Activated naive CD4-positive, alpha-beta T cell treated with anti-CD3 and anti-CD28 coated beads, Interleukin-2, amount 50 U/mL, for 24 hours (primary cell): Measurements from ENCODE around the gene SLC5A2.
"Not testable (repeated sequence)": the region's sequence is repeated elsewhere in the genome, so short reads cannot be mapped to it uniquely, and the experiment has no call there.

ENCODE experiments used
- H3K27ac Mint-ChIP-seq: one replicate; pipeline ENCODE4 v1.8.0; 2021; ENCODE audit warnings: mild to moderate bottlenecking, mixed read lengths
- H3K27me3 Mint-ChIP-seq: one replicate; pipeline ENCODE4 v1.8.0; 2021; ENCODE audit warnings: mixed read lengths
- H3K36me3 Mint-ChIP-seq: one replicate; pipeline ENCODE4 v1.8.0; 2021; ENCODE audit warnings: mixed read lengths
- H3K4me1 Mint-ChIP-seq: one replicate; pipeline ENCODE4 v1.8.0; 2021; ENCODE audit warnings: mixed read lengths
- H3K4me3 Mint-ChIP-seq: one replicate; pipeline ENCODE4 v1.8.0; 2021; ENCODE audit warnings: mild to moderate bottlenecking, mixed read lengths
- H3K9me3 Mint-ChIP-seq: one replicate; pipeline ENCODE4 v1.8.0; 2021; ENCODE audit warnings: mixed read lengths

SLC5A2 gene

DNA sequence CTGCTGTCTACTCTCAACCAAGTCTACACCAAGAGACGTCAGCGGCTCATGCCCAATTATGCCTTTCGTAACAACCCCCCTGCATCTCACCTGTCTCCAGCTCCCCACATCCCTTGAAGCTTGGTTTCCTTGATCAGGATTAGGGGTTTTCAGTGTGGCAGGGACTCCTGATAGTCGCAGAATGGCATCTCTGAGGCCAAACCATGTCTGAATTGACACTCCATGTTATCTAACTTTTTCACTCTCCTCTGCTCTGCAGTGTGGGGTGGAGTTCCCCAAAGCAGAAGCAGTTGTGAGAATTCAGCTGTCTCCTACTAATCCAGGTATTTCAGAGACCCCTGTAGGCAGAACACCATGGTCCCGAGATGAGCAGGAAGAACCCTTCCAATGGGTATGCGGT, 39.1 kb downstream of the SLC5A2 start:
- H3K27ac Mint-ChIP-seq, result no peak overlapping the region
- no peaks in the 10 kb centered on the region for H3K27me3 Mint-ChIP-seq
- no peaks in the 10 kb centered on the region for H3K4me1 Mint-ChIP-seq
- H3K9me3 Mint-ChIP-seq, result no peaks in the 10 kb centered on the region
- H3K4me3 Mint-ChIP-seq, result no peak overlapping the region
- H3K36me3 Mint-ChIP-seq, result no peaks in the 10 kb centered on the region

DNA sequence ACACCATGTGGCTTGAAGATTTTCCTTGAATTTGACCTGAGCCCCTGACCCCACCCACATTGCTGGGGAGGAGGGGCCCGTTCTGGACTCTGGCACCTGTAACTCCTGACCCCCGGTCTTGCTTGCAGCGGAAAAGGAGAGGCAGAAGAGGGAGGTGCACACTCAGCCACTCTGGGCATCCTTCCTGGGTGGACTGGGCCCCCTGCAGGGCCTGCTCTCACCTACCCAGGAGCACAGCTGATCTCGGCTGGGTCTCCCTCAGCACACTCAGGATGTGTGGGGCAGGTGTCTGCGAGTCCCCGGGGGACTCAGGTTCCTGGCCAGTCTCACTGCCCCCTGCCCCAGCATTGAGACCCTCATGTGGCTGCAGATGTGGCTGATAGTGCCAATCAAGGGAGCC, 40.8 kb downstream of the SLC5A2 start:
- H3K9me3 Mint-ChIP-seq, H3K27ac Mint-ChIP-seq, H3K27me3 Mint-ChIP-seq, H3K36me3 Mint-ChIP-seq, H3K4me3 Mint-ChIP-seq: not testable (repeated sequence)
- peaks cover 13% of the 10 kb centered on the region for H3K4me1 Mint-ChIP-seq

DNA sequence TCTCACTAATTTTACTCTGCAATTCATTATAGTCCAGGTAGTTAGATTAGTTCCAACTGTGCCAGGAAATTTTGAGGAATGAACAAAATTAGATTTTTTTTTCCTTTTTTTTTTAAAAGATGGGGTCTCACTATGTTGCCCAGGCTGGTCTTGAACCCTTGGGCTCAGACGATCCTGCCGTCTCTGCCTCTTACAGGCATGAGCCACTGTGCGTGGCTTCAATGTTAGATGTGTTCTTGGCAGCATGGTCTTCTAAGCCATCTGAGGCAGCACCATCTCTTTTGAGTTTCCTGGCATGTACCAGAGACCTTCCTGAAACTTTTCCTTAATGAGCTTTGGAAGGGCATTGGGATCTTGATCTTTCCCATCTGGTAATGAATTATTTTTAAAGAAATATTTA, 42.2 kb downstream of the SLC5A2 start:
- no peaks in the 10 kb centered on the region for H3K9me3 Mint-ChIP-seq
- H3K4me1 Mint-ChIP-seq, result peaks cover 19% of the 10 kb centered on the region
- H3K27ac Mint-ChIP-seq, result no peak overlapping the region
- no peaks in the 10 kb centered on the region for H3K36me3 Mint-ChIP-seq
- H3K27me3 Mint-ChIP-seq, result peaks cover 5% of the 10 kb centered on the region
- H3K4me3 Mint-ChIP-seq, result no peak overlapping the region

DNA sequence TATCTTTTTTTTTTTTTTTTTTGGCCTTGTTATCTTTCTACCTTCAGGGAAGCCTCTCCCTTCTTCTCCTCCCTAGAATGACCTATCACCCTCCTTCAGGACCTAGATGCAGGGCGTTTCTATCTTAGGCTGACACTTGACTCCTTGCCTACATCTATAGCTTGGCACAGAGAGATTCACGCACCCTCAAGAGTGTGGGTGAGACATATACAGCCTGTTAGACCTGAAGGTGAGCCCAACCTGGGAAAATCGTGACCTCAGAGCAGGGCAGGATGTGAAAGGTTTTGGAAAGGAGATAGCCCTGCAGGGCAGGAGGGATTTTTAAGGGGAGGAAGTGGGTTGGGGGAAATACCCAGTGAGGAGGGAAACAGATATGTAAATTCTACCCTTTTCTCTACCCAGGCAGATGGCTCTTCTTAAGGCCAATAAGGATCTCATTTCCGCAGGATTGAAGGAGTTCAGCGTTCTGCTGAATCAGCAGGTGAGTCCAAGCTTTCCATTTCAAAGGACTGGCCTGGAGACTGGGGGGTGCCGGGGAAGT, 44.9 kb downstream of the SLC5A2 start, which contains the start of gene AHSP:
Gene AHSP, plus strand, starts transcription at position 167 of the 541 bp plus-strand sequence. Its CDS starts 240 bp downstream, at position 407.
- peak within 1 kb of the TSS; percentile 28 for H3K4me3 Mint-ChIP-seq
- H3K27ac Mint-ChIP-seq, result peak within 1 kb of the TSS; percentile 19

DNA sequence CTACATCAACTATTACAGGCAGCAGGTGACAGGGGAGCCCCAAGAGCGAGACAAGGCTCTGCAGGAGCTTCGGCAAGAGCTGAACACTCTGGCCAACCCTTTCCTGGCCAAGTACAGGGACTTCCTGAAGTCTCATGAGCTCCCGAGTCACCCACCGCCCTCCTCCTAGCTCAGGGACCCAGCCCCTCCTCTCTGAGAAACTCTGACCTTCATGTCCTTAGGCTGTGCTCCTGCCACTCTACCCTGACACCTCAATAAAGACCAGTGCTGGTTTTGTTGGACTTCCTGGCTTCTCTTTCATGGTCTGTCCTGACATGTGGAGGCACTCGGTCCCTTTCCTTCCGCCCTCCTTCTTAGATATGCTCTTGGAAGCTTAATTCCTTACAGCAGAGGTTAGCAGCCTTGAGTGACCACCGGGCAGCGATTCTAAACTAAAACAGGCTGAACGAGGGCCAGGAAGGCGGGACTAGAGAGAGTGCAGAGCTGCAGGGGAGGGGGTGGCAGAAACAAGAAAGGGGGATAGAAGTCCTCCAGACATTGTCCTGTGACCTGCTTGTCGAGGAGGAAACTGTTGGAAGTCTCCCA, 45.7 kb downstream of the SLC5A2 start:
- Mint-ChIP-seq H3K27ac (no peak overlapping the region), H3K9me3 (no peaks in the 10 kb centered on the region), H3K36me3 (no peaks in the 10 kb centered on the region), H3K4me3 (peak overlapping the region; percentile 28), H3K4me1 (peaks cover 19% of the 10 kb centered on the region), H3K27me3 (peaks cover 5% of the 10 kb centered on the region)

More for the DNA sequence above, 44.9 kb downstream of the SLC5A2 start, which contains the start of gene AHSP:
- H3K27me3 Mint-ChIP-seq, result peaks cover 5% of the 10 kb centered on the region
- no peaks in the 10 kb centered on the region for H3K9me3 Mint-ChIP-seq
- peaks cover 19% of the 10 kb centered on the region for H3K4me1 Mint-ChIP-seq
- no peaks in the 10 kb centered on the region for H3K36me3 Mint-ChIP-seq

DNA sequence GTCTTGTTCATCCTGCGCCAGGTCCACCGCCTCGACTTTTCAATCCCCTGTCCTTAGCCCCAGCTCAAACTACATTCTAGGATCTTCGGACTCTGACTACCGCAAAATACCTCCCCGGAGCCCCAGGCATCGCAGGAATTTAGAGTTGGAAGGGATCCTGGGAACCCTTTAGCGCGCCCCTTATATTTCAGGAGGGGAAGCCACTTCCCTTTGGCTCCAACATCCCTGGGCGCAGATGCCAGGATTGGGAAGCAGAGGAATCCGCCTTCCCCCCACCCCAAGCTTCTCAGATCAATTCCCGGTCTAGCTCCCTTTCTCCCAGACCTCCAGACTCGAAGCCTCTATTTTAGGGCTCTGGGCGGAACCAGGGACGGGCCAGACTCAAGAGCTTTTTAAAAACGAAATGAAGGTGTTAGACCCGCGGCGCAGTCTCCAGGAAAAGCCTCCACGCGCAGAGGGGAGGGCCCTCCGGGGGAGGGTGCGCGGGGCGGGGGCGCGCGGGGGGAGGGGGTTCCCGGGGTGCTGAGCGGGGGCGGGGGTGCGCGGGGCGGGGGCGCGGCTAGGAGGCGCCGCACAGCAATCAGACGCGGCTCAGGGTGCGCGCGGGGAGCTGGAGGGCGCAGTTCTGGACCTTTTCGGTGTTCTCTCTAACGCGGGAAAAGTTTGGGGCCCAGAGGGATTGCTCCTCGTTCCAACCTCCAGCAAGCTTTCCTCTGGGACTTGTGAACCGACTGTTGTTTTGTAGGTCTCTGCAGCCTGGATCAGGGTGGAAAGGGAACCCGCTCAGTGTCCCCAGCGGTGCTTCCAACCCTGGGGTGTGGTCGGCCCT, 46.4 kb downstream of the SLC5A2 start:
- peaks cover 19% of the 10 kb centered on the region for H3K4me1 Mint-ChIP-seq
- peaks cover 9% of the 10 kb centered on the region for H3K27me3 Mint-ChIP-seq
- no peaks in the 10 kb centered on the region for H3K36me3 Mint-ChIP-seq
- no peak overlapping the region for H3K27ac Mint-ChIP-seq
- H3K4me3 Mint-ChIP-seq, result peak overlapping the region; percentile 63
- H3K9me3 Mint-ChIP-seq, result no peaks in the 10 kb centered on the region

DNA sequence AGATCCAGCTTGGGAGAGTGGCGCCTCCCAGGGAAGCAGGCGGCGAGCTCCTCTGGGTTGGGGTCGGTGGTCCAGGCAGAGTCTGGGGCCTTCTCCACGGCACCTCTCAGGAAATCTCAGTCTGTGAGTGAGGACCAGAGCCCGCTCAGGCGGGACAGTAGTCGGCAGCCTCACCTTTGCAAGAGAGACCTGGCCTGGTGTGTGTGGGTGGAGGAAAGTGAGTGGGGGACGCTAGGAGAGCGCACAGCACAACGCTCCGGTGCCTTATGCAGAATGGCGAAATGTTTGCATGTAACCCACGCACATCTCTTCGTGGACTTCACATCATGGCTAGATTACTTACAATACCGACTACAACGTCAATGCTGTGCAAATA, 47.0 kb downstream of the SLC5A2 start:
- peaks cover 10% of the 10 kb centered on the region for H3K27me3 Mint-ChIP-seq
- no peak overlapping the region for H3K4me3 Mint-ChIP-seq
- peaks cover 19% of the 10 kb centered on the region for H3K4me1 Mint-ChIP-seq
- no peaks in the 10 kb centered on the region for H3K36me3 Mint-ChIP-seq
- peak overlapping the region; percentile 42 for H3K27ac Mint-ChIP-seq
- H3K9me3 Mint-ChIP-seq, result no peaks in the 10 kb centered on the region

DNA sequence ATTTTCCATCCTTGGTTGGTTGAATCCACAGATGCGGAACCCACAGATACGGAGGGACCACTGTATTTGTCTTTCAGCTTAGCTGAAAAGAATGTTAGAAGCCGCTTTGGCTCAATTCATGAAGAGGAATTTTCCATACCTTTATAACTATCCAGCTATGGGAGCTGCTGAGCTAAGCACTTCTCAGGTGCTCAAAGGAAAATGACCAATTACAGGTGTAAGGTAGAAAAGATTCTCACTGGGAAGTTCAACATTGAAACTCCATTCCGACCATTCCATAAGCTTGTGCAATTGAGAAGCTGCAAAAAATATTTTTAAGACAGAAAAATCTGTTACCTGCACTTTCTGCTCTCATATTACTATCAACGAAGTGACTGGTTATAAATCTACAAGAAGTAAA, 47.5 kb downstream of the SLC5A2 start:
- no peak overlapping the region for H3K4me3 Mint-ChIP-seq
- H3K36me3 Mint-ChIP-seq, result no peaks in the 10 kb centered on the region
- H3K9me3 Mint-ChIP-seq, result no peaks in the 10 kb centered on the region
- no peak overlapping the region for H3K27ac Mint-ChIP-seq
- H3K27me3 Mint-ChIP-seq, result peaks cover 10% of the 10 kb centered on the region
- peaks cover 19% of the 10 kb centered on the region for H3K4me1 Mint-ChIP-seq

DNA sequence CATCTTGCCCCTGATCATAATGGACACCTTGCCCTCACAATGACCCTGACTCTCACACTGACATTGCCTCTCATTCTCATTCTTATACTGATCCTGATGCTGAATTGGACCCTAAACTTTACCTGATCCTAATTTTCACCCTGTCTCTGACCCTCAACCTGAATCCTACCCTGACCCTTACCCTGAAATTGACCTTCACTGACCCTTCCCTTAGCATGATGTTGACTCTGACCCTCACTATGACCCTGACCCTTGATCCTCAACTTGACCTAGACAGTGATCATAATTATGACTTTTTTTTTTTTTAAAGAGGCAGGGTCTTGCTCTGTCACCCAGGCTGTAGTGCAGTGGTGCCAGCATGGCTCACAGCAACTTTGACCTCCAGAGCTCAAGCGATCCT, 48.2 kb downstream of the SLC5A2 start:
- Mint-ChIP-seq H3K4me3 (no peak overlapping the region), H3K9me3 (no peaks in the 10 kb centered on the region), H3K36me3 (no peaks in the 10 kb centered on the region), H3K27ac (no peak overlapping the region), H3K4me1 (peaks cover 22% of the 10 kb centered on the region), H3K27me3 (peaks cover 16% of the 10 kb centered on the region)

DNA sequence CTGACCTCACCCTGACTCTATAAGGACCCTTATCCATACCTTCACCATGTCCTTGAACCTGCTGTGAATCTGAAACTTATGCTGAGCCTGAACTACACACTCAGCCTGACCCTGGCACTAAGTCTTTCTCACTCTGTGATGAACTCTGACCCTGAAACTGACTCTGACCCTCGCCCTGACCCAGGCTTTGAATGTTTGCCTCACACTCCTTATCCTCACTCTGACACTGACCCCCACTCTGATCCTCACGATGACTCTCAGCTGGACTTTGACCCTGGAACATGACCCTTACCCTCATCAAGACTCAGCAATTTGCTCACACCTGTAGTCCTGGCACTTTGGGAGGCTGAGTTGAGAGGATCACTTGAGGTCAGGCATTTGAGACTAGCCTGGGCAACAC, 49.2 kb downstream of the SLC5A2 start:
- Mint-ChIP-seq H3K27me3 (peaks cover 17% of the 10 kb centered on the region), H3K36me3 (no peaks in the 10 kb centered on the region), H3K4me1 (peaks cover 22% of the 10 kb centered on the region), H3K9me3 (no peaks in the 10 kb centered on the region), H3K27ac (no peak overlapping the region), H3K4me3 (no peak overlapping the region)

DNA sequence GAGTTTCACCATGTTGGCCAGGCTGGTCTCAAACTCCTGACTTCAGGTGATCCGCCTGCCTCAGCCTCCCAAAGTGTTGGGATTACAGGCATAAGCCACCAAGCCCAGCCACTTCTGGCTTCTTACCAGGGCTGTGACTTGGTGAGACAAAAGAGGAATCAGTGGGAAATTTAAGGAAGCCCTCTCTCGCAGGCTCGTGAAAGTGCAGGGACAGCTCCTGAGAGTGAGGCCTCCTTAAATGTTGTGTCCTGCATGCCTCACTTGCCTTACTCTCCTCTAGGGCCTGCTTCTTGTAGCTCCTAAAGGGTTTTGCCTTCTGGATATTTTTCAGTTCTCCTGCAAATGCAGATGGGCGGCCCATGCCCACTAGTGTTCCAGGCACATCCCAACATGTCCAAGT, 50.0 kb downstream of the SLC5A2 start:
- Mint-ChIP-seq H3K4me1 (peaks cover 20% of the 10 kb centered on the region), H3K9me3 (no peaks in the 10 kb centered on the region), H3K27me3 (peaks cover 19% of the 10 kb centered on the region), H3K4me3 (no peak overlapping the region), H3K27ac (no peak overlapping the region), H3K36me3 (no peaks in the 10 kb centered on the region)

DNA sequence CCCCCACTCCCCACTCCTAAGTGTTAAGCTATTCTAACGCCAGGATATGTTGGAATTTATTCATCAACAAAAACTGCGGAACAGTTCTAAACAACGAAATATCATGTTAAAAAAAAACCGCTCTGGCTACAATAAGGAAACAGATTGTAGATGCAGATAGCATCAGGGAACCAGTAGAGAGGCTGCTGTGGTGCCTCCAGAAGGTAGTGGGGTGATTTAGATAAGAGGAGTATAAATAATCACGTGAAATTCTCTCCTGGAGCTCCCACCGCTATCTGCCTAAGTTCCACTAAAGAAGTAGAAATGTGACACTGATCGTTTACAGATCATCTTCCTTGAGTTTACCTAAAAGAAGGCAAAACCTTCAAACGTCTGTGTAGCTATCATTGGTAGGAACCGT, 52.8 kb downstream of the SLC5A2 start:
- Mint-ChIP-seq H3K27ac (no peak overlapping the region), H3K36me3 (no peaks in the 10 kb centered on the region), H3K4me1 (peaks cover 17% of the 10 kb centered on the region), H3K9me3 (no peaks in the 10 kb centered on the region), H3K27me3 (peaks cover 29% of the 10 kb centered on the region), H3K4me3 (no peak overlapping the region)

DNA sequence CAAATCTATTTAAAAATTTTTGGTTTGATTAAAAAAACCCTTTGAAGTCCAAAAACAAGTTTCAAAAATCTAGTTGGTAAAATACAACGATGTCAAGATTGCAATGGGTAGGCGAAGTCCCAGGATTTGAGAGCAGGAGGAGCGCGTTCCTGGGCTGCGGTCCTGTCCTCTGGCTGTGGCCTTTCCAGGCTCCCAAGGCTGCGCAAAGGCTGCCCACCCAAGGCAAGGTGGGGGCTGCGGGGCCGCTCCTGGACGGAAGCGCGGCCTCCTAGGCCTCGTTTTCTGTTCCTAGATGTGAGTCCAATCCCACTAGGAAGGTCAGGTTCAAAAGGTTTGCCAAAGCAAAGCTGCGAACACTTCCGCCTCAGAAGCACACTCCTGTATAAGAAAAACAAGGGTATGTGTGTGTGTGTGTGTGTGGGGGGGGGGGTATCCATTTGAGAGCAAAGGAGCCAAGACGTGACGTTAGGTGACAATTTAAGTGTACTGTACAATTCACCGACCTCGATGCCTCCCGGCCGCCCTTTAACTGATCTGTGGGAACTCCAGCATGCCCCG, 54.0 kb downstream of the SLC5A2 start:
- Mint-ChIP-seq H3K9me3 (no peaks in the 10 kb centered on the region), H3K4me1 (peaks cover 17% of the 10 kb centered on the region), H3K36me3 (no peaks in the 10 kb centered on the region), H3K4me3 (no peak overlapping the region), H3K27me3 (peaks cover 32% of the 10 kb centered on the region), H3K27ac (no peak overlapping the region)

DNA sequence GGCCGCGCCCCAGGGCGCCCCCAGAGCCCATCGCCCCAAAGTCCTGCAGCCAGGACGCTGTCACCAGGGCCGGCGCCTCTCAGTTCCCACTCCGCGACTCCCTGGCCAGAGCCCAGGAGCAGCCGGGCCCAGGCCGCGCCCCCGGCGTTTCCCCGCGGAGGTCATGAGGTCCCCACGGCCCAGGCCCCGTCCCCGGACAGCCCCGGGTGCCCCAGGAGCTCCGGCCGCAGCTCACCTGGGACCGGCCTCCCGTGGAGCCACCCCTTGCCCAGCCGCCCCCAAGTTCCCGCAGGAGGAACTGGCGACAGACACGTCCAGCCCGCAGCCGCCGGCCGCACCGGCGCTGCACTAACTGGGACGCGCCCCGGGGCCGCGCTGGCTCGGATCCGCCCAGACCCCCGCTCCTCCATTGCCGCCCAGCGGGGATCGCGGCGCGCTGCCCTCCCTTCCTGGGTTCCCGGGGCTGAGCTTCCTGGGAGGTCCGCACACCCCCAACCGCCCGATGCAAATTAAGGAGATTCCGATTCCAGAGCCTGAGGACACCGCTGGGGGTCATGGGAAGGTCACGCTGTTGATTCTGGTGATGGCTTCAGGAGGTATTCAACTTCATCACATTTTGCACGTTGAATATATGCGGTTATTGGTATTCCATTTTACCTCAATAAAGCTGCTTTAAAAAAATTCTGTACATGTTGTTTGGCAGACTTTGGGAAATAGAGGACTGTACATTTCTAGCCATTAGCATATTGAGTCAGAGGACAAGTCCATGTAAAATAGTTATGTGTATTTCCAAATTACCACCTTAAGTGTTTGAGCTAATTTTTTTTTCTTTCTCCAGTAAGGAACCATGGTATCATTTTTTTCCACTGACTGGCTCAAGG, 54.7 kb downstream of the SLC5A2 start:
- peaks cover 5% of the 10 kb centered on the region for H3K9me3 Mint-ChIP-seq
- H3K27me3 Mint-ChIP-seq, result peaks cover 32% of the 10 kb centered on the region
- peaks cover 17% of the 10 kb centered on the region for H3K4me1 Mint-ChIP-seq
- H3K4me3 Mint-ChIP-seq, result peak overlapping the region; percentile 68
- no peak overlapping the region for H3K27ac Mint-ChIP-seq
- H3K36me3 Mint-ChIP-seq, result peaks cover 3% of the 10 kb centered on the region

DNA sequence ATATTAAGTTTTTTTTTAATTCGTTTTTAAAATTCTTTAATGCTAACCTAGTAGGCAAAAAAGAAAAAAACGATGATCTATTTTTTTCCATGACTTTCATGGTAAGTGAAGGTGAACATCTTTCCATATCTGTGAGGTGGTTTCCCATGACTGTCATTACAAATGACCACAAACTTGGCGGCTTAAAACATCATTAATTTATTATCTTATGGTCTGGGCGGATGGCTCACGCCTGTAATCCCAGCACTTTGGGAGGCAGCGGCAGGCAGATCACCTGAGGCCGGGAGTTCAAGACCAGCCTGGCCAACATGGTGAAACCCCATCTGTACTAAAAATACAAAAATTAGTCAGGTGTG, 55.3 kb downstream of the SLC5A2 start:
- not testable (repeated sequence) for H3K9me3 Mint-ChIP-seq, H3K36me3 Mint-ChIP-seq
- peak overlapping the region; percentile 68 for H3K4me3 Mint-ChIP-seq
- peaks cover 17% of the 10 kb centered on the region for H3K4me1 Mint-ChIP-seq
- peak overlapping the region; percentile 23 for H3K27ac Mint-ChIP-seq
- H3K27me3 Mint-ChIP-seq, result peaks cover 32% of the 10 kb centered on the region
